ENCODE measurements around the gene HTRA3.

DNA sequence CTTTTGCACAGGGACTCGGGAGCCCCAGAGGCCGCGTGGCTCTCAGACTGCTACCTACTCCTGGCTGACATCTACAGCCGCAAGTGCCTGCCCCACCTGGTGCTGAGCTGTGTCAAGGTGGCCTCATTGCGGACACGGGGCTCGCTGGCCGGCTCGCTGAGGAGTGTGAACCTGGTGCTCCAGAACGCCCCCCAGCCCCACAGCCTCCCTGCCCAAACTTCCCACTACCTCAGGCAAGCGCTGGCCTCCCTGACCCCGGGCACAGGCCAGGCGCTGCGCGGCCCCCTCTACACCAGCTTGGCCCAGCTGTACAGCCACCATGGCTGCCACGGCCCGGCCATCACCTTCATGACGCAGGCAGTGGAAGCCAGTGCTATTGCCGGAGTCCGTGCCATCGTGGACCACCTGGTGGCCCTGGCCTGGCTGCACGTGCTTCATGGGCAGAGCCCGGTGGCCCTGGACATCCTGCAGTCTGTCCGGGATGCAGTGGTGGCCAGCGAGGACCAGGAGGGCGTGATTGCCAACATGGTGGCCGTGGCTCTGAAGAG, 41.7 kb upstream of the HTRA3 start:
- no peak for TF ChIP-seq ZNF501 (tag by site-specific recombination; IDR thresholded peaks at IDR 0.05)
- TF ChIP-seq, protein P1, sequence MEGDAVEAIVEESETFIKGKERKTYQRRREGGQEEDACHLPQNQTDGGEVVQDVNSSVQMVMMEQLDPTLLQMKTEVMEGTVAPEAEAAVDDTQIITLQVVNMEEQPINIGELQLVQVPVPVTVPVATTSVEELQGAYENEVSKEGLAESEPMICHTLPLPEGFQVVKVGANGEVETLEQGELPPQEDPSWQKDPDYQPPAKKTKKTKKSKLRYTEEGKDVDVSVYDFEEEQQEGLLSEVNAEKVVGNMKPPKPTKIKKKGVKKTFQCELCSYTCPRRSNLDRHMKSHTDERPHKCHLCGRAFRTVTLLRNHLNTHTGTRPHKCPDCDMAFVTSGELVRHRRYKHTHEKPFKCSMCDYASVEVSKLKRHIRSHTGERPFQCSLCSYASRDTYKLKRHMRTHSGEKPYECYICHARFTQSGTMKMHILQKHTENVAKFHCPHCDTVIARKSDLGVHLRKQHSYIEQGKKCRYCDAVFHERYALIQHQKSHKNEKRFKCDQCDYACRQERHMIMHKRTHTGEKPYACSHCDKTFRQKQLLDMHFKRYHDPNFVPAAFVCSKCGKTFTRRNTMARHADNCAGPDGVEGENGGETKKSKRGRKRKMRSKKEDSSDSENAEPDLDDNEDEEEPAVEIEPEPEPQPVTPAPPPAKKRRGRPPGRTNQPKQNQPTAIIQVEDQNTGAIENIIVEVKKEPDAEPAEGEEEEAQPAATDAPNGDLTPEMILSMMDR (tag by site-specific recombination; IDR thresholded peaks at IDR 0.05) = no peak

All from HEK293 (cell line).